Panc1 (cell line): ENCODE data around the gene MAL. TPM values are rescaled to one million over a fixed set of nuclear protein-coding genes. Genes with fewer than 3 reads are reported as not detected.

ENCODE experiments used
- ATAC-seq: fragments of 200-7000 bp; cut with Tn5 transposase; 2 replicates; pipeline ENCODE4 v1.9.1; 2020; ENCODE audit warnings: mild to moderate bottlenecking, moderate library complexity
- BruUV-seq: library from RNA; stranded (reverse); fragments of 400-500 nt; replicated peaks from 2 replicates; lab custom pipeline; 2021; lab: Mats Ljungman, UMichigan
- CTCF ChIA-PET: fragments of 300-600 bp; sonication (Branson Sonifier 250); formaldehyde crosslinking; loops from one replicate; lab custom pipeline; 2022; ENCODE audit warnings: antibody characterized with exemption; lab: Charles Lee
- POLR2A ChIA-PET: fragments of 300-600 bp; sonication (Branson Sonifier 250); formaldehyde crosslinking; loops from one replicate; lab custom pipeline; 2022; ENCODE audit warnings: antibody characterized with exemption; lab: Charles Lee
- DNase-seq: peaks from one replicate; pipeline ENCODE4 v3.0.0-alpha.2; 2010; ENCODE audit warnings: low read depth, low spot score
- H3K27ac ChIP-seq: 2 replicates; pipeline ENCODE4 v1.5.1; 2011; ENCODE audit warnings: mild to moderate bottlenecking, low read length, inconsistent platforms
- H3K27me3 ChIP-seq: fragments of 200-500 bp; sonication (Bioruptor generic); 2 replicates; pipeline ENCODE4 v1.6.0; 2014; ENCODE audit warnings: low read length, inconsistent platforms; ENCODE audit not compliant: control insufficient read depth, insufficient read depth
- H3K36me3 ChIP-seq: fragments of 200-500 bp; sonication (Bioruptor generic); 2 replicates; pipeline ENCODE4 v1.5.1; 2014; ENCODE audit warnings: inconsistent platforms, mild to moderate bottlenecking, low read length, moderate library complexity; ENCODE audit not compliant: control insufficient read depth, insufficient read depth
- H3K4me1 ChIP-seq: 2 replicates; pipeline ENCODE4 v1.5.1; 2011; ENCODE audit warnings: inconsistent platforms, mild to moderate bottlenecking, low read length, moderate library complexity; ENCODE audit not compliant: control insufficient read depth, insufficient read depth
- H3K4me3 ChIP-seq, 2 experiments: 2 replicates each; pipeline ENCODE4 v1.5.1; 2011 to 2012; ENCODE audit warnings: low read depth in 2 of 2, low read length in 2 of 2, mild to moderate bottlenecking in 2 of 2, inconsistent platforms in 1 of 2, moderate library complexity in 1 of 2
- H3K9me3 ChIP-seq: fragments of 200-500 bp; sonication (Bioruptor generic); 2 replicates; pipeline ENCODE4 v1.5.1; 2014; ENCODE audit warnings: low read depth, mild to moderate bottlenecking, inconsistent platforms, low read length, moderate library complexity; ENCODE audit not compliant: control insufficient read depth, insufficient read depth
- POLR2AphosphoS5 ChIP-seq: IDR thresholded peaks from 2 replicates; pipeline ENCODE4 v1.6.1; 2012; ENCODE audit warnings: mild to moderate bottlenecking, low read depth, low read length, moderate library complexity
- SIN3A ChIP-seq: IDR thresholded peaks from 2 replicates; pipeline ENCODE4 v1.6.1; 2012; ENCODE audit warnings: low read depth, mild to moderate bottlenecking, low read length, moderate library complexity, borderline replicate concordance; ENCODE audit not compliant: insufficient read depth
- TCF7L2 ChIP-seq: IDR thresholded peaks from 2 replicates; pipeline ENCODE4 v1.6.1; 2011; ENCODE audit warnings: mild to moderate bottlenecking, low read depth, low read length, inconsistent platforms
- in situ Hi-C: cut with HindIII; loops from 2 replicates; pipeline ENCODE4 v1.10.0; 2016; ENCODE audit warnings: low sequenced_read_pairs, low pct_unique_long_range_greater_than_20kb
- intact Hi-C: fragments of 100-400 bp; cut with micrococcal nuclease; formaldehyde crosslinking; loops from one replicate; pipeline ENCODE4 v1.10.0; 2022; ENCODE audit not compliant: unreplicated experiment
- total RNA-seq: library from RNA; stranded (reverse); gene quantifications from one replicate; pipeline ENCODE4 v1.2.1, GENCODE V29; 2021; ENCODE audit not compliant: unreplicated experiment
- TF ChIP-seq, protein P1 (sequence below): fragments of 450-650 bp; IDR thresholded peaks from 2 replicates; pipeline ENCODE4 v1.5.1; 2017; ENCODE audit warnings: mild to moderate bottlenecking
- TF ChIP-seq, protein P2 (sequence below), 2 experiments: IDR thresholded peaks; 2 replicates each; pipeline ENCODE4 v1.6.1; 2011 to 2012; ENCODE audit warnings: low read depth in 2 of 2, control low read depth in 1 of 2, low read length in 1 of 2, mild to moderate bottlenecking in 1 of 2, moderate library complexity in 1 of 2; ENCODE audit not compliant: insufficient read depth in 1 of 2

The MAL gene
- total RNA-seq, 1 experiment from 2014 or later, result 1.3 TPM

DNA sequence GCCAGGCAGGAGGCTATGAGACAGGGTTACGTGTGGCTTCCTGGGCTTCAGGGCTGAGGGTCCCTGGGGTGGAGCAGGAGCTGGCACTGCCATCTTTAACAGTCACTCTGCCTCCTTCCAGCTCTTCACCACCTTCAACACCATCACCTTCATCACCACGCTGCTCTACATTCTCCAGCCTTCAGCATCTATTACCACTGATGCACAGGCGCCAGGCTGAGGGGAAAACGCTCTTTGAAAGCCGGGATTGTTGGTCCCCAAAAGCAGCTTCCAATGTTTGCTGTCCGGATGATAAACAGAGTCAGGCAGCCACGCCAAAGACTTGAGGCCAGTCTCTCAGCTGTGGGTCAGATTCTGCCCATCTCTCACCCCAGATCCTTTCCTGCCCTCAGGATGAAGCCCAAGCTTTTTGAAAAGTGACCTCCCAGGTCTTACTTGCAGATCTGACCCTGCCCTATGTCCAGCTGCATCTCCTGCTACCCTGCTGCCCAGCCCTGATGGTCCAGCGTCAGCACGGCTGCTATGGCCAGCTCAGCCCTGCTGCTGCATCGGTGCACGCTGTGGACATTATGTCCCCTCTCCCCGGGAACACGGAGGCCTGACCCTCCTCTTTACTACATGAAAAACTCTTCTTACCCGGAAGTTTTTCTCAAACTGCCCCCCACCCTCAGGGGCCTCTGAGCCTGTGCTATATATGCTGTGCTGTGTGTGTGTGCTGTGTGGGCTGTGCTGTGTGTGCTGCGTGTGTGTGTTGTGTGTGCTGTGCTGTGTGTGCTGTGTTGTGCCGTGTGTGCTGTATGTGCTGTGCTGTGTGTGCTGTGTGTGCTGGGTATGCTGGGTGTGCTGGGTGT is 31.2 kb upstream of the MAL start:
- Histone ChIP-seq H3K4me1 (no peaks in the 10 kb centered on the region), H3K9me3 (no peaks in the 10 kb centered on the region), H3K36me3 (no peaks in the 10 kb centered on the region), H3K27me3 (peaks cover 7% of the 10 kb centered on the region; the same call in 1 of the 2 replicates), H3K27ac (no peak overlapping the region), H3K4me3 (no peak overlapping the region)
- ChIA-PET CTCF (no interaction called here), POLR2A (no interaction called here)
- DNase-seq (no peak), ATAC-seq (peak; percentile 26)
- intact Hi-C loops (no loop called here), in situ Hi-C loops (no loop called here)
- BruUV-seq, result no TSS peak
- TF ChIP-seq, protein P1, sequence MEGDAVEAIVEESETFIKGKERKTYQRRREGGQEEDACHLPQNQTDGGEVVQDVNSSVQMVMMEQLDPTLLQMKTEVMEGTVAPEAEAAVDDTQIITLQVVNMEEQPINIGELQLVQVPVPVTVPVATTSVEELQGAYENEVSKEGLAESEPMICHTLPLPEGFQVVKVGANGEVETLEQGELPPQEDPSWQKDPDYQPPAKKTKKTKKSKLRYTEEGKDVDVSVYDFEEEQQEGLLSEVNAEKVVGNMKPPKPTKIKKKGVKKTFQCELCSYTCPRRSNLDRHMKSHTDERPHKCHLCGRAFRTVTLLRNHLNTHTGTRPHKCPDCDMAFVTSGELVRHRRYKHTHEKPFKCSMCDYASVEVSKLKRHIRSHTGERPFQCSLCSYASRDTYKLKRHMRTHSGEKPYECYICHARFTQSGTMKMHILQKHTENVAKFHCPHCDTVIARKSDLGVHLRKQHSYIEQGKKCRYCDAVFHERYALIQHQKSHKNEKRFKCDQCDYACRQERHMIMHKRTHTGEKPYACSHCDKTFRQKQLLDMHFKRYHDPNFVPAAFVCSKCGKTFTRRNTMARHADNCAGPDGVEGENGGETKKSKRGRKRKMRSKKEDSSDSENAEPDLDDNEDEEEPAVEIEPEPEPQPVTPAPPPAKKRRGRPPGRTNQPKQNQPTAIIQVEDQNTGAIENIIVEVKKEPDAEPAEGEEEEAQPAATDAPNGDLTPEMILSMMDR, result no peak
- TF ChIP-seq, protein P2, sequence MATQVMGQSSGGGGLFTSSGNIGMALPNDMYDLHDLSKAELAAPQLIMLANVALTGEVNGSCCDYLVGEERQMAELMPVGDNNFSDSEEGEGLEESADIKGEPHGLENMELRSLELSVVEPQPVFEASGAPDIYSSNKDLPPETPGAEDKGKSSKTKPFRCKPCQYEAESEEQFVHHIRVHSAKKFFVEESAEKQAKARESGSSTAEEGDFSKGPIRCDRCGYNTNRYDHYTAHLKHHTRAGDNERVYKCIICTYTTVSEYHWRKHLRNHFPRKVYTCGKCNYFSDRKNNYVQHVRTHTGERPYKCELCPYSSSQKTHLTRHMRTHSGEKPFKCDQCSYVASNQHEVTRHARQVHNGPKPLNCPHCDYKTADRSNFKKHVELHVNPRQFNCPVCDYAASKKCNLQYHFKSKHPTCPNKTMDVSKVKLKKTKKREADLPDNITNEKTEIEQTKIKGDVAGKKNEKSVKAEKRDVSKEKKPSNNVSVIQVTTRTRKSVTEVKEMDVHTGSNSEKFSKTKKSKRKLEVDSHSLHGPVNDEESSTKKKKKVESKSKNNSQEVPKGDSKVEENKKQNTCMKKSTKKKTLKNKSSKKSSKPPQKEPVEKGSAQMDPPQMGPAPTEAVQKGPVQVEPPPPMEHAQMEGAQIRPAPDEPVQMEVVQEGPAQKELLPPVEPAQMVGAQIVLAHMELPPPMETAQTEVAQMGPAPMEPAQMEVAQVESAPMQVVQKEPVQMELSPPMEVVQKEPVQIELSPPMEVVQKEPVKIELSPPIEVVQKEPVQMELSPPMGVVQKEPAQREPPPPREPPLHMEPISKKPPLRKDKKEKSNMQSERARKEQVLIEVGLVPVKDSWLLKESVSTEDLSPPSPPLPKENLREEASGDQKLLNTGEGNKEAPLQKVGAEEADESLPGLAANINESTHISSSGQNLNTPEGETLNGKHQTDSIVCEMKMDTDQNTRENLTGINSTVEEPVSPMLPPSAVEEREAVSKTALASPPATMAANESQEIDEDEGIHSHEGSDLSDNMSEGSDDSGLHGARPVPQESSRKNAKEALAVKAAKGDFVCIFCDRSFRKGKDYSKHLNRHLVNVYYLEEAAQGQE (IDR thresholded peaks at IDR 0.05; ENCODE audit: insufficient read depth in 1 of 2, low read depth in 2 of 2, low read length in 1 of 2), result no peak
- TF ChIP-seq TCF7L2 (no peak), POLR2AphosphoS5 (no peak), SIN3A (no peak)

DNA sequence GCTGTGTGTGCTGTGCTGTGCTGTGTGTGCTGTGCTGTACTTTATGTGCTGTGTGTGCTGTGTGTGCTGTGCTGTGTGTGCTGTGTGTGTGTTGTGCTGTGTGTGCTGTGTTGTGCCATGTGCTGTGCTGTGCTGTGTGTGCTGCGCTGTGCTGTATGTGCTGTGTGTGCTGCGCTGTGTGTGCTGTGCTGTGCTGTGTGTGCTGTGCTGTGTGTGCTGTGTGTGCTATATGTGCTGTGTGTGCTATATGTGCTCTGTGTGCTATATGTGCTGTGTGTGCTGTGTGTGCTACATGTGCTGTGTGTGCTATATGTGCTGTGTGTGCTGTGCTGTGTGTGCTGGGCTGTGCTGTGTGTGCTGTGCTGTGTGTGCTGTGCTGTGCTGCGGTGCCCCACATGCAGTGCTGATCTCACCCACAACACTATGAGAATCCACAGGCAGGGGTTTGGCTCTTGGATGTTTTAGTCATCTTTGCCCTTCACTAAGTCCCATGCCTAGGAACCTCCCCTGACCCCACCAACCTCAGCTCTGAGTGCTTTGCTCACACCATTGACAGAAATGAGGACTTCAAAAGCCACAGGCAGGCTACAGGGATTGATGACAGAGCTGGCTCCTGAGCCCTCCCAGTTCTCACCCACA is 30.5 kb upstream of the MAL start:
- POLR2A ChIA-PET, result no interaction called here
- no peak for TF ChIP-seq POLR2AphosphoS5
- TF ChIP-seq, protein P1, result no peak
- TF ChIP-seq TCF7L2, result no peak
- TF ChIP-seq SIN3A, result no peak
- TF ChIP-seq, protein P2 (IDR thresholded peaks at IDR 0.05; ENCODE audit: insufficient read depth in 1 of 2, low read depth in 2 of 2, low read length in 1 of 2), result no peak
- Histone ChIP-seq H3K4me1 (no peaks in the 10 kb centered on the region), H3K27me3 (peaks cover 5% of the 10 kb centered on the region; the same call in 1 of the 2 replicates), H3K27ac (no peak overlapping the region), H3K36me3 (no peaks in the 10 kb centered on the region), H3K9me3 (no peaks in the 10 kb centered on the region), H3K4me3 (no peak overlapping the region)
- CTCF ChIA-PET, result no interaction called here
- intact Hi-C loops (no loop called here), in situ Hi-C loops (no loop called here)
- ATAC-seq (0 out of 2 replicates have a peak, but pooled peaks have one; percentile 28), DNase-seq (no peak)
- BruUV-seq, result no TSS peak
